ENCODE results near the gene SPAG6. TPM values are rescaled to one million over a fixed set of nuclear protein-coding genes. Genes with fewer than 3 reads are reported as not detected.

SPAG6 gene
- total and polyA plus RNA-seq, 2 experiments from 2014 or later: 0.21 TPM; not detected in 1

DNA sequence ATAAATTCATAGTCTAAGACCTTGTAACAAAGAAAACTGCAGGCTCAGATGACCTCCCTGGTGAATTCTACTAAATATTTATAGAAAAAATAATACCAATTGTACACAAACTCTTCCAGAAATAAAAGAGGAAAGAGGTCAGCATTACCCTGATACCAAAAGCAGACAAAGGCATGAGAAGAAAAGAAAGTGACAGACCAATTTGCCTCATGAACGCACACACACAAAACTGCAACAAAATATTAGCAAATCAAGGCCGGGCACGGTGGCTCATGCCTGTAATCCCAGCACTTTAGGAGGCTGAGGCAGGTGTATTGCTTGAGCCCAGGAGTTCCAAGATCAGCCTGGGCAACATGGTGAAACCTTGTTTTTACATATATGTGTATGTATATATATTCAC lies 41.8 kb upstream of the SPAG6 start (continued):
- no peak for TF ChIP-seq NANOG (IDR thresholded peaks at IDR 0.05; ENCODE audit: borderline replicate concordance)
- TF ChIP-seq, protein P1, sequence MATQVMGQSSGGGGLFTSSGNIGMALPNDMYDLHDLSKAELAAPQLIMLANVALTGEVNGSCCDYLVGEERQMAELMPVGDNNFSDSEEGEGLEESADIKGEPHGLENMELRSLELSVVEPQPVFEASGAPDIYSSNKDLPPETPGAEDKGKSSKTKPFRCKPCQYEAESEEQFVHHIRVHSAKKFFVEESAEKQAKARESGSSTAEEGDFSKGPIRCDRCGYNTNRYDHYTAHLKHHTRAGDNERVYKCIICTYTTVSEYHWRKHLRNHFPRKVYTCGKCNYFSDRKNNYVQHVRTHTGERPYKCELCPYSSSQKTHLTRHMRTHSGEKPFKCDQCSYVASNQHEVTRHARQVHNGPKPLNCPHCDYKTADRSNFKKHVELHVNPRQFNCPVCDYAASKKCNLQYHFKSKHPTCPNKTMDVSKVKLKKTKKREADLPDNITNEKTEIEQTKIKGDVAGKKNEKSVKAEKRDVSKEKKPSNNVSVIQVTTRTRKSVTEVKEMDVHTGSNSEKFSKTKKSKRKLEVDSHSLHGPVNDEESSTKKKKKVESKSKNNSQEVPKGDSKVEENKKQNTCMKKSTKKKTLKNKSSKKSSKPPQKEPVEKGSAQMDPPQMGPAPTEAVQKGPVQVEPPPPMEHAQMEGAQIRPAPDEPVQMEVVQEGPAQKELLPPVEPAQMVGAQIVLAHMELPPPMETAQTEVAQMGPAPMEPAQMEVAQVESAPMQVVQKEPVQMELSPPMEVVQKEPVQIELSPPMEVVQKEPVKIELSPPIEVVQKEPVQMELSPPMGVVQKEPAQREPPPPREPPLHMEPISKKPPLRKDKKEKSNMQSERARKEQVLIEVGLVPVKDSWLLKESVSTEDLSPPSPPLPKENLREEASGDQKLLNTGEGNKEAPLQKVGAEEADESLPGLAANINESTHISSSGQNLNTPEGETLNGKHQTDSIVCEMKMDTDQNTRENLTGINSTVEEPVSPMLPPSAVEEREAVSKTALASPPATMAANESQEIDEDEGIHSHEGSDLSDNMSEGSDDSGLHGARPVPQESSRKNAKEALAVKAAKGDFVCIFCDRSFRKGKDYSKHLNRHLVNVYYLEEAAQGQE (IDR thresholded peaks at IDR 0.05; ENCODE audit: unreplicated experiment): no peak
- no peak for TF ChIP-seq JUNB (IDR thresholded peaks at IDR 0.05; ENCODE audit: unreplicated experiment)
- no peak for TF ChIP-seq ZNF331 (CRISPR knock-in tag; IDR thresholded peaks at IDR 0.05; ENCODE audit: low read depth)

GRCh38 chr10:22305721-22306120 lies 39.6 kb upstream of the SPAG6 start:
- Histone ChIP-seq H3K4me2 (no peak overlapping the region), H3K27ac (ENCODE audit: low read depth) (no peak overlapping the region), H3F3A (replicated peaks; ENCODE audit: low read depth) (no peaks in the 10 kb centered on the region), H3K4me3 (no peak overlapping the region), H2AFZ (no peak overlapping the region), H3K4me1 (ENCODE audit: insufficient read depth) (no peaks in the 10 kb centered on the region), H3K27me3 (ENCODE audit: insufficient read depth) (no peaks in the 10 kb centered on the region), H3K79me2 (replicated peaks; ENCODE audit: insufficient read depth) (no peaks in the 10 kb centered on the region), H3K9me2 (ENCODE audit: insufficient read depth) (no peaks in the 10 kb centered on the region), H3K36me3 (ENCODE audit: insufficient read depth) (no peaks in the 10 kb centered on the region), H4K20me1 (replicated peaks; ENCODE audit: insufficient read depth) (no peaks in the 10 kb centered on the region)
- Mint-ChIP-seq H3K36me3 (ENCODE audit: low read depth) (no peaks in the 10 kb centered on the region), H3K27me3 (ENCODE audit: insufficient read depth, low read depth, poor library complexity) (peaks cover 2% of the 10 kb centered on the region), H3K9me3 (no peaks in the 10 kb centered on the region; the same call in 2 of the 3 replicates), H3K27ac (no peak overlapping the region), H3K4me3 (no peak overlapping the region), H3K4me1 (no peaks in the 10 kb centered on the region)
- TF ChIP-seq STAT1 (IDR thresholded peaks at IDR 0.05; ENCODE audit: unreplicated experiment) (no peak), ZNF331 (CRISPR knock-in tag; IDR thresholded peaks at IDR 0.05; ENCODE audit: low read depth) (no peak), EZH2 (IDR thresholded peaks at IDR 0.05; ENCODE audit: low read depth, unreplicated experiment) (no peak), EZH2phosphoT487 (IDR thresholded peaks at IDR 0.05; ENCODE audit: unreplicated experiment) (no peak), POLR2AphosphoS5 (IDR thresholded peaks at IDR 0.05; ENCODE audit: low read depth) (no peak)
- TF ChIP-seq, protein P2, sequence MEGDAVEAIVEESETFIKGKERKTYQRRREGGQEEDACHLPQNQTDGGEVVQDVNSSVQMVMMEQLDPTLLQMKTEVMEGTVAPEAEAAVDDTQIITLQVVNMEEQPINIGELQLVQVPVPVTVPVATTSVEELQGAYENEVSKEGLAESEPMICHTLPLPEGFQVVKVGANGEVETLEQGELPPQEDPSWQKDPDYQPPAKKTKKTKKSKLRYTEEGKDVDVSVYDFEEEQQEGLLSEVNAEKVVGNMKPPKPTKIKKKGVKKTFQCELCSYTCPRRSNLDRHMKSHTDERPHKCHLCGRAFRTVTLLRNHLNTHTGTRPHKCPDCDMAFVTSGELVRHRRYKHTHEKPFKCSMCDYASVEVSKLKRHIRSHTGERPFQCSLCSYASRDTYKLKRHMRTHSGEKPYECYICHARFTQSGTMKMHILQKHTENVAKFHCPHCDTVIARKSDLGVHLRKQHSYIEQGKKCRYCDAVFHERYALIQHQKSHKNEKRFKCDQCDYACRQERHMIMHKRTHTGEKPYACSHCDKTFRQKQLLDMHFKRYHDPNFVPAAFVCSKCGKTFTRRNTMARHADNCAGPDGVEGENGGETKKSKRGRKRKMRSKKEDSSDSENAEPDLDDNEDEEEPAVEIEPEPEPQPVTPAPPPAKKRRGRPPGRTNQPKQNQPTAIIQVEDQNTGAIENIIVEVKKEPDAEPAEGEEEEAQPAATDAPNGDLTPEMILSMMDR (conservative IDR thresholded peaks at IDR 0.05; ENCODE audit: low read depth in 2 of 2): no peak
- TF ChIP-seq, protein P1 (IDR thresholded peaks at IDR 0.05; ENCODE audit: unreplicated experiment): no peak
- DNase-seq (ENCODE audit: low spot score) (no peak), ATAC-seq (no peak)
